ENCODE results near the gene RNF223. TPM values are rescaled to one million over a fixed set of nuclear protein-coding genes. Genes with fewer than 3 reads are reported as not detected.

RNF223 gene
- total and polyA plus RNA-seq, 8 donors = 0.05 to 0.37 (median 0.16) TPM; not detected in 2

GRCh38 chr1:1084372-1085170, 10.5 kb upstream of the RNF223 start:
- Histone ChIP-seq H3K4me1 (peaks cover 0 to 4% (median 4%) of the 10 kb centered on the region in 3 donors), H3K9me3 (no peaks in the 10 kb centered on the region), H3K27me3 (no peaks in the 10 kb centered on the region), H3K4me3 (no peak overlapping the region), H3K27ac (no peak overlapping the region), H3K36me3 (no peaks in the 10 kb centered on the region)
- intact Hi-C loops (cut with DNase I) = no loop called here
- DNase-seq (peak in 3 of 6 donors; percentile 23 to 70 (median 53)), ATAC-seq (no peak), FAIRE-seq (no peak)
- 91 to 94% methylated on average over 36 to 38 of the region's 38 CpGs for WGBS, 2 donors
- TF ChIP-seq CTCF (IDR thresholded peaks at IDR 0.05) = no peak

- Histone ChIP-seq H3K4me1 (peaks cover 0 to 7% (median 6%) of the 10 kb centered on the region in 3 donors), H3K27ac (no peak overlapping the region), H3K4me3 (no peak overlapping the region), H3K36me3 (no peaks in the 10 kb centered on the region), H3K9me3 (no peaks in the 10 kb centered on the region), H3K27me3 (no peaks in the 10 kb centered on the region)
- peak in 3 of 6 donors; percentile 32 to 68 (median 55) for DNase-seq
- no peak for TF ChIP-seq CTCF (IDR thresholded peaks at IDR 0.05)
- intact Hi-C loops (cut with DNase I) = no loop called here
- ATAC-seq = no peak
- WGBS, 2 donors = 87 to 91% methylated on average over 42 to 43 of the region's 43 CpGs
- FAIRE-seq = no peak
These were observed 9.6 kb upstream of the RNF223 start for GRCh38 chr1:1083416-1084371.

- no peak for TF ChIP-seq CTCF (IDR thresholded peaks at IDR 0.05)
- Histone ChIP-seq H3K27me3 (no peaks in the 10 kb centered on the region), H3K4me1 (peaks cover 0 to 7% (median 6%) of the 10 kb centered on the region in 3 donors), H3K9me3 (no peaks in the 10 kb centered on the region), H3K27ac (no peak overlapping the region), H3K4me3 (no peak overlapping the region), H3K36me3 (no peaks in the 10 kb centered on the region)
- 90 to 93% methylated on average over 35 to 40 of the region's 40 CpGs for WGBS, 2 donors
- ATAC-seq (no peak), FAIRE-seq (no peak), DNase-seq (peak in 3 of 6 donors; percentile 17 to 69 (median 58))
- intact Hi-C loops (cut with DNase I) = no loop called here
These were observed 8.8 kb upstream of the RNF223 start for GRCh38 chr1:1082776-1083415.

GRCh38 chr1:1082239-1082775, 8.2 kb upstream of the RNF223 start:
- no peak for TF ChIP-seq CTCF (IDR thresholded peaks at IDR 0.05)
- Histone ChIP-seq H3K27me3 (no peaks in the 10 kb centered on the region), H3K4me3 (no peak overlapping the region), H3K27ac (no peak overlapping the region), H3K36me3 (no peaks in the 10 kb centered on the region), H3K9me3 (no peaks in the 10 kb centered on the region), H3K4me1 (peaks cover 0 to 7% (median 6%) of the 10 kb centered on the region in 3 donors)
- DNase-seq (peak in 4 of 6 donors; percentile 13 to 69 (median 48)), FAIRE-seq (no peak), ATAC-seq (no peak)
- WGBS, 2 donors = 91 to 92% methylated on average over 27 of the region's 27 CpGs
- intact Hi-C loops (cut with DNase I) = no loop called here
